ENCODE measurements around the gene SLC6A2.
"Not testable (repeated sequence)": the region's sequence is repeated elsewhere in the genome, so short reads cannot be mapped to it uniquely, and the experiment has no call there.

The SLC6A2 gene

DNA sequence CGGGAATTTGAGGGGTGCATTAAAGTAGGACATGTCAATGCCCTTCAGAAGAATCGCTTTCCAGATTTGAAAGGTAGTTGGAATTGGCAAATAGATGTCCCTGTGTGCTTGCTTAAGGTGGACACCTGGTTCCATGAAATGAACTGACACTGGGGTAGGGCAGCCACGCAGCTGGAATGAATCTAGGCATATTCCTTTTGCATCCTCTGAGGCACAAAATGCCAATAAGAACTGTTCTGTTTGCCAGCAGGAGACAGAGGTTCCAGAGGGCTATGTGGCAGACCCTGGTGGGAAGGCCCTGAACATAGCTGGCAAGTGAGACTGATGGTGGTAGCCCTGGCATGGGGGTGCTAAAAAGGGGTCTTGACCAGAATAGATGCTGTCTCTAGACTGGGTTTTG lies 61.5 kb downstream of the SLC6A2 start:
- DNase-seq: no peak

DNA sequence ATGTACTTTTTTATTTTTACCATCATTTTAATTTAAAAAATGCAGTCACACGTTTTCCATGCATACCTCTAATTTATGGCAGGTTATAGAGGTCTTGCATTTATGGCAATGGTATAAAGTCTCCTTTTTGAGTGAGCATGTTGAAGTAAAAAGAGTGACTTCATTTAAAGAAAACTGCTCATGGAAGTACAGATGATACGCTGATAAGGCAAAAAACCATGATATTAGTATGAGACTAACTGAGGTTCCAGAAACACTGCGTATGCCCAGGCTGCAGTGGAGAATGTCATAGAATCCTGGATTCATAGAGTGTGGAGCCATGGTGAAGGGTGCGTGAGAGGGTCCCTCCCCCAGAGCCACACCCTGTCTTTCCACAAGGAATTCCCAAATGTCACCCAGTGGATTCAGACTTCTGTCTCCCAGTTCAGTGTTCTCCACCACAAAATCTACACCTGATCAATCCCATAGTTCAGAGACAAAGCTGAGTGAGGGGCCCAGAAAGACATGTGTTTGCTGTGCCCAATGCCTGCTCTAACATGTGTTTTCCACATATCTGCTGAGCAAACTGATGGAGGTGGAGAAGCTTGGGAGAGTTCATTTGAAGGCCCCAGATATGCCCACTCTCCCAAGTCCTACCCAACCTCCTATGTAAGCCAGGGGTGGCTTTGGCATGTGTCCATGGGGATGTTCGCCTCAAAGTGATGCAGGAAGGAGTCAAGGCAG lies 69.4 kb downstream of the SLC6A2 start:
- DNase-seq: no peak

DNA sequence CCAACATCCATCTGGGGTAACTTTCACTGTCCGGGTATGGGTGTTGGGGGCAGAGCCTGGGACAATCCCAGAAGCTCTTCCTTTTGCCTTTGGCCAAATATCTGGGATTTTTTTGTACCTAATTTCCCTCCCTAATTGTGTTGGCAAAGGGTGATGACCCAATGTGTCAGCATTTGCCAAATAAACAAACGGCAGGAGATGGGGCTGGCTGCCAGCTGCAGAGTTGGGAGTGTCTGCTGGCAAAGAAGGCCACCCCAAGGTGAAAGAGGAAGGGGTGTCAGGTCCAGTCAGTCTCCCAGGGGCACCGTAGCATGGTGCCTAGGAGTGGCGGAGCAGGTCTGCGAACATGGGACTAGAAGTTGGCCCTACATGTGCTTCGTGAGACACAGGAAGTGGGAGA lies 73.0 kb downstream of the SLC6A2 start:
- no peak for DNase-seq

DNA sequence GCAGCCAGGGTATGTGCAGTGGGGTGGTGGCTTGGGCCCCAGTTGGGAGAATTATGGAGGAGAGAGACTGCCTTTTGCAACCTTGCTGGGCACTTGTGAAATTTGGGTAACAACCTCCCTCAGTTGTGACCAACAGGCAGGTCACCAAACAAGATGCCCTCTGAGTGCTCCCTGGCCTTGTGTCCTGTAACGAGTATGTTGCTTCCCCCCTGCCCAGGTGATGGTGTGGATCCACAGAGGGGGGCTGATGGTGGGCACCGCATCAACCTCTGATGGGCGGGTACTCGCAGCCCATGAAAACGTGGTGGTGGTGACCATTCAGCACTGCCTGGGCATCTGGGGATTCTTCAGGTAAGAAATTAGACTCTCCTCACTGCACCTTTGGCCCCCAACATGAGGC lies 74.3 kb downstream of the SLC6A2 start:
- DNase-seq: no peak

DNA sequence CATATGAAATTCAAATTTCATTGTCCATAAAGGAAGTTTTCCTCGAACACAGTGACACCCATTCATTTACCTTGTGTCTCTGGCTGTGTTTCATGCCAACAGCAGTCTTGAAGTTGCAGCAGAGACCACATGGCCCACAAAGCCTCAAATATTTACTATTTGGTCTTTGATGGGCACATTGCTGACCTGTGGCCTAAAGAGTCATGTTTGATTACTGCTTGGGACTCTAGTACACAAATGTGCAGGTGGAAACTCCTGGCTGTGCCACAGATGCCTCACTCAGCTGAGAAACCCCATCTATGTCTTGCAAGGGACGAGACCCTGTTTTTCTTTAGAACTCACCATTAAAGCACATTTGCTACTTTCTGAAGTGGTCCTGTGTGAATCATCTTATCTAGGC lies 76.7 kb downstream of the SLC6A2 start:
- no peak for DNase-seq

DNA sequence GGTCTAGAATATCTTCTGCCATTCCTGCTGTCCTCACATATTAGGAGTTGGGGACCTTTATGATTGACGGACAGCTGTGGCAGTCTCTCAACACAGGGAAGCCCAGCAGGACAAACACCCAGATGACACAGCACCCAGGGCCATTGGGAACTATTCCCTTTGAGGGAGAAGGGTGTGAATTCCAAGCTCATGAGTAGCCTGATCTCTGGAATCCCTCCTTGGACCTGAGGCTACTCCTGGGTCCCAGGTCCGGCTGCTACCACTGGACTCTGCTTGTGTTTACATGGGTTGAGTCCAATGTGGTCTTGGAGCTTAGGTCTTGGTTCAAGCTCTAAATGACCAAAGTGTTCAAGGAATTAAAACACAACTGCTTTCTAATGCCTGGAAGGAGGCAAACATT lies 78.9 kb downstream of the SLC6A2 start:
- DNase-seq: no peak

DNA sequence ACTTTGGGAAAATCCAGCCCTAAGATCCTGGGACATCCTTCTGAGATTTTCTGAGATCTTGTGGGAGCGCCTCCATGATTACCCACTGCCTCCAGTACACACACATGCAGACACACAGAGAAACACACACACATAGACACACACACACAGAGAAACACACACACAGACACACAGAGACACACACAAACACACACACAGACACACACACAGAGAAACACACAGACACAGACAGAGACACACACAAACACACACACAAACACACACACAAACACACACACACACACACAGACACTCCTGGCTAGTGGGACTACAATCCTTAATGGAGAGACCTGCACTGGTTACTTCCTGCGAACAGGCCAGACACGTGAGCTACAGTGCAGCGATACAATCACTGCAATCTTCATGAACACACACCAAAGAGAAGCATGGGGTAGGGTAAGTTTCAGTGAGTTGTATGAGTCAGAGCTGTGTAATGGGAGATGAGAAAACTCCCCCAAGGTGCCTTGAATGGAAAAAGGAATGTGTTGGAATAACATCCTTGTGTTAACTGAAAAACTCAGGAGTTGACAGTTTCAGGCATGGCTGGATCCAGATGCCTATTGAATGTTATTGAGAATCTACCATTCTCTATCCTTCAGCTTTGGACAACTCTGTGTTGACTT lies 79.5 kb downstream of the SLC6A2 start:
- DNase-seq: no peak

DNA sequence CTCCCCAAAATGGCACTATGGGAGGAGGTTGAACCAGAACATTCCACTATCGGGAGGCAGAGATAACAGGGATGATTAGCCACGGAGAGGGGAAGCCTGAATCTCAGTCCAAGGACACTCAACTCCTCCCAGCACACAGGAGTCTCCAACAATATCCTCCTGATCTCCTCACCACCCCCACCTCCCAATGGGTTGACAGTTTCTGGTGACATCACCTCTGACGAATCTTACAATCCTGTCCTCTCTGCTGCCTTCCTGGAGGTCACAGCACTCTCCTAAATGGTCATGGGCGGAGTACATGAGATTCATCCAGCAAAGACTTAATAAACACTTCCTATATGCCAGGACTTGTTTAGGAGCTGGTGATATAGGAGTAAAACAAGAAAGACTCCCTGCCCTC lies 80.9 kb downstream of the SLC6A2 start:
- no peak for DNase-seq

DNA sequence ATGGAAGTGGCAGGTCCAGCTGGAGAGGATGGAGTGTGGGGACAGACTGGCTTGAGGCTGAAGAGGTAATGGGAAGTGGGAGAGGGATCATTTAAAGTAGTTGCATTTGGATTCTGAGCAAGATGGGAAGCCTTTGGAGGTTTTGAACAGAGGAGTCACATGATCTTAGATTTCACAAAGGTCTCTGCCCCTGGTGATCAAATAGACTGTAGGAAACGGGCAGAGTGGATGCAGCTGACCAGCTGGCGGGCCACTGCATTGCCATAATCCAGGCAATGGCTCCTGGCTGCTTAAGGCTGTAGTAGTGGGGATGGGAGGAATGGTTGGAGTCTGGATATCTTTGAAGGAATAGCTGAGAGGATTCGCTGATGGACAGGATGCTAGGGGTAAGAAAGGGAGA lies 81.5 kb downstream of the SLC6A2 start:
- DNase-seq: no peak

DNA sequence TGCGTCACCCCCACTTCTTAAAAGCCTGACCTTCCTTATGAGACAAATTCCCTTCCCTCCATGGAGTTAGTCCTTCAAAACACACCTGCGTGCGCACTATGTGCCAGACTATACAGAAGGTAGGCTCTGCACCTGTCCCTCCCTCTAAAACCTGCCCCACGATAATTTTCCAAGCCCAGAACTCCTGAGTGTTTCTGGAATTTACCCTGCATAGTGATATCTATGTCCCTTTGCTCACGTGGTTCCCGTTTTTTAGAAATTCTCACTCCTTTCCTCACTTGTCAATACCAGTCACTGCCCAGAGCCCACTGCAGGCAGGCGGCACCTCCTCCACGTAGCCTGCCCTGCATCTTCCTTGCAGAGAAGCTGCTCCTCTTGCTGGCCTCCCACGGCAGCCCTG lies 82.2 kb downstream of the SLC6A2 start:
- no peak for DNase-seq

DNA sequence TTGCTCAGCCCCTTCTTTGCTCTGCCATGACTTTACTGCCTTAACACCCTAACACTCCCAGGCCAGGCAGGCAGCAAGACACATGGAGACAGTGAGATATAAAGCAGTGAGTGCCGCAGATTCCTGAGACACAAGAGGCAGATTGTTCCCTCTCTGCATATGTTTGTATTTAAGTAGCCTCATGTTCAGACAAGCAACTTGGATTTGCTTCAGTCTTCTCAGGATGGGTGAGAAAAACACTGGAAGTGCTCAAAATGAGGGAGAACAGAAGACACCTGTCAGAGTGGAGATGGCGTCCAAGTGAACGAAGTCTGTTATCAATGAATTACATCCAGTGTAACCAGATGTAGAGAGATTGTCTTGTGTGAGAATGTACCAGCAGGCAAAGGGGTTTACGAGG lies 90.3 kb downstream of the SLC6A2 start:
- DNase-seq: no peak

DNA sequence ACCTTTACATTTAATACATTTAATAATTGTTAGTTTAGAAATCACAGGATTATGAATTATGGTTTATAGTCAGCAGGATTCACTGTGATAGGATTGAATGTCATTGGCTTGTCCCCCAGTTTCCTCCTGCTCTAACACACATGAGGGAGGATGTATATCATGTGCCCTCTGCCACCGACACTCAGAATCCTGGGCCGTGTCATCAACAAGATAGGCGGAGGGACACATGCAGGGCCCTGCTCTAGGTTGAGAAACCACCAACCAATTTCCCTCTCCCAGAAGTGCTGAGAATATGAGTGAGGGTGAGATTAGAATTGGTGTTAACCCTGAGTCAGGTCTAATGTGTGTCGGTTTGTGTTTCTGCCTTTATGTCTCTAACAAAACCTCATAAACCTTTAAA lies 92.0 kb downstream of the SLC6A2 start:
- DNase-seq: no peak

DNA sequence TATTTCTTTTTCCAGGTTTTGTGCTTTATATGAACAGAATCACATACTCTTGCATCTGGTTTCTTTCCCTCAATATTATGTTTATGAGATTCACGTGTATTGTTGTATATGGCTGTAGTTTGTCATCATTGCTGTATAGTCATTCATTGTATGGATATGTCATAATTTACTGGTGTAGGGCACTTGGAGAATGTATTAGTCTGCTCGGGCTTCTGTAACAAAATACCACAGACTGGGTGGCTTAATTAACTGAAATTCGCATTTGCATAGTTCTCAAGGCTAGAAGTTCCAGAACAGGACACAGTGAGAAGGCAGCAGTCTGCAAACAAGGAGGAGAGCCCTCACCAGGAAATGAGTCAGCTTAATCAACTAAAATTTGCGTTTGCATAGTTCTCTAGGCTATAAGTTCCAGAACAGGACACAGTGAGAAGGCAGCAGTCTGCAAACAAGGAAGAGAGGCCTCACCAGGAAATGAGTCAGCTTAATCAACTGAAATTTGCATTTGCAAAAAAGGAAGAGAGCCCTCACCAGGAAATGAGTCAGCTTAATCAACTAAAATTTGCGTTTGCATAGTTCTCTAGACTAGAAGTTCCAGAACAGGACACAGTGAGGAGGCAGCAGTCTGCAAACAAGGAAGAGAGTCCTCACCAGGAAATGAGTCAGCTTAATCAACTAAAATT lies 96.8 kb downstream of the SLC6A2 start:
- not testable (repeated sequence) for DNase-seq

DNA sequence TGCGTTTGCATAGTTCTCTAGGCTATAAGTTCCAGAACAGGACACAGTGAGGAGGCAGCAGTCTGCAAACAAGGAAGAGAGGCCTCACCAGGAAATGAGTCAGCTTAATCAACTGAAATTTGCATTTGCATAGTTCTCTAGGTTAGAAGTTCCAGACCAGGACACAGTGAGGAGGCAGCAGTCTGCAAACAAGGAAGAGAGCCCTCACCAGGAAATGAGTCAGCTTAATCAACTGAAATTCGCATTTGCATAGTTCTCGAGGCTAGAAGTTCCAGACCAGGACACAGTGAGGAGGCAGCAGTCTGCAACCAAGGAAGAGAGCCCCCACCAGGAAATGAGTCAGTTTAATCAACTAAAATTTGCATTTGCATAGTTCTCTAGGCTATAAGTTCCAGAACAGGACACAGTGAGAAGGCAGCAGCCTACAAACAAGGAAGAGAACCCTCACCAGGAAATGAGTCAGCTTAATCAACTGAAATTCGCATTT lies 97.4 kb downstream of the SLC6A2 start:
- not testable (repeated sequence) for DNase-seq

All from activated effector memory CD4-positive, alpha-beta T cell treated with anti-CD3 and anti-CD28 coated beads, Interleukin-2, amount 50 U/mL, for 16 hours (primary cell).